LHCN-M2 (cell line): ENCODE data around the gene GOLGA8B. TPM values are rescaled to one million over a fixed set of nuclear protein-coding genes. Genes with fewer than 3 reads are reported as not detected.
"Not testable (repeated sequence)": the region's sequence is repeated elsewhere in the genome, so short reads cannot be mapped to it uniquely, and the experiment has no call there.

ENCODE experiments used
- DNase-seq: peaks from one replicate; pipeline ENCODE4 v3.0.0-alpha.2; 2012; ENCODE audit warnings: low read depth
- total RNA-seq: library from RNA; depleted of rRNA; stranded (reverse); fragments of >200 nt; gene quantifications from 2 replicates; pipeline ENCODE4 v1.2.3, GENCODE V29; 2014; rRNA removed

GOLGA8B gene
- total RNA-seq, 1 experiment from 2014 or later = 31.9 TPM

DNA sequence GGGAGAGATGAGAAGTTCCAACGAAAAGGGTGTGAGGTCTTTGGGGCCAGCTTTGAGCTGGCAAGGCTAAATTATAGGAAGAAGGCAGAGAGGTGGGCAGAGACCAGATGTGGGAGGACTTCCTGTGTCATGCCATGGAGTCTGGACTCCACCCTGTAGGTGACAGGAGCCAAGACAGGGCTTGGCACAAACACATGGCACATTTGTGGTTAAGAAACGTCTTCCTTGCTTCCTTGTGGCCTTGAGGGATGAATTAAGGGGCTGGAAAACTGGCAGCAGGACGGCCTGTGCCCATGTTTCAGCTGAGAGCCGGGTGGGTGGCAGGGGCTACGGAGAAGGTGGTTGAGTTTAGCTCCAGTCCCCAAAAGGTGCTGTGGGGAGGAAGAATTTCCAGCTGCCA lies 18.7 kb downstream of the GOLGA8B start:
- not testable (repeated sequence) for DNase-seq

DNA sequence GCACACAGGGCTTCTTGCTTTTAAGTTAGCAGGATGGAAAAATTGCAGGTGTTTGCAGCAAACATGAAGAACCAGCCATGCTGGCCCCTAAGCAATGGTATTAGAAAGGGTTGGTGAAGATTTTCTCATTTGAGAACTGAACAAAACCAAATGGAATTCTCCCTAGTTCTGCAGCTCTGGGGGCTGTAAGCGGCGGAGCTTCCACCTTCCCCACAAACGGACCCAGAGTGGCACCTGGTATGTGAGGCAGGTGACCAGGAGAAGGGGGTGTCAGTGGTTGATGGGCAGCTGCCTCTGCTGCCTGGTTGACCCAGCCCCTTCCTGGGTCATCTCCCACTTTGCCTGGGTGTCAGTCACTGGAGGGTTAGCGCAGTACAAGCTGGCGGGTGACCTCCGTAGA lies 22.6 kb downstream of the GOLGA8B start:
- not testable (repeated sequence) for DNase-seq

DNA sequence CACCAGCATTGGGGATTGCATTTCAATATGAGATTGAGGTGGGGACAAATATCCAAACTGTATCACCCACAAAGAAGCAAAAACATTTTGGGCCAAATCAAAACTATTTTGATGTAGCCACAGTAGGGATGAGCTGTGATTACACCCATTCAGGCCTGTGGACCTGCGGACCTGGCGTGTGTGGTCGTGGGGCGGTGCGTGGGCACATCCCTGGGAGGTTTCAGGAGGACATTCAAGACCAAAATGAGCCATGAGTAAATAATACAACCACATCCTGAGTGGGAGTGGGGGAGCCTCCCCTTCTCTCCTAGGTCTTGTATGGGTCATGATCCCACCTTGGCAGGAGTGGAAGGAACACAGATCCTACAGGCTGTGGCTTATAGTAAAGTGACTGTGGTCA lies 23.7 kb downstream of the GOLGA8B start:
- DNase-seq = not testable (repeated sequence)

GRCh38 chr15:34555162-34555561 lies 28.3 kb downstream of the GOLGA8B start:
- not testable (repeated sequence) for DNase-seq

GRCh38 chr15:34554716-34555115 lies 28.7 kb downstream of the GOLGA8B start:
- DNase-seq = not testable (repeated sequence)

DNA sequence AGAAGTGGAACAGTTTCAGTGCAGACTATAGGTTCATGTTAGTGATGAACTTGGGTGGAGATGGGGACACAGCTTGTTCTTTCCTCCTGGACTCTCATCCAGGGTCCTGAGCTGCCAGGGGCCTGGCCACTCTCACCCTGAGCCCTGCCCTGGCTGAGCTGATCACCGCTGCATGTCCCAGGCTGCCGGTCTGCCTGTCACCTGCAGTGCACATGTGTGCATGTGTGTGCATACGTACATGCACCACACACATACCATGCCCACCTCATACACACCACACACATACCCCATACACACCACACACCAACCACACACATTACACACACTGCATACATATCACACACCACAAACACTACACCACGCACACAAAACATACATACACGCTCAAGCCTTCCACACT lies 29.3 kb downstream of the GOLGA8B start:
- not testable (repeated sequence) for DNase-seq

DNA sequence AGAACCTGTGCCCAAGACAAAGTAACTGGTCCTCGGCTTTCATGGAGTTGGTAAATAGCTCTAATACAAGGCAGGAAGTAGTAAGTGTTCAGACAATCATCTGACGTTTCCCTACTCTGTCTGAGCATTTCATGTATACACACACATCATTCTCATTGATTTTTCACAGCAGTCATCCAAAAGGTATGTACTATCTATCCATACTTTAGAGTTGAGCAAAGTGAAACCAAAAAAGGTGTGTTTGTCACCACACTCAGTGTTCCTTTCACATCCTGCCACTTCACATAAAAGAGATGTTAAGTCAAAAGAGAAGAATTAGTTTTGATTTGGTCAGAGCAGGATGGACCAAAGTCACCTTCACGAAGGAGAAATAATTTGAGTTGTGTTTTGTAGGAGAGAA lies 33.3 kb downstream of the GOLGA8B start:
- not testable (repeated sequence) for DNase-seq

- not testable (repeated sequence) for DNase-seq
These were observed 34.1 kb downstream of the GOLGA8B start for GRCh38 chr15:34549381-34549809.

DNA sequence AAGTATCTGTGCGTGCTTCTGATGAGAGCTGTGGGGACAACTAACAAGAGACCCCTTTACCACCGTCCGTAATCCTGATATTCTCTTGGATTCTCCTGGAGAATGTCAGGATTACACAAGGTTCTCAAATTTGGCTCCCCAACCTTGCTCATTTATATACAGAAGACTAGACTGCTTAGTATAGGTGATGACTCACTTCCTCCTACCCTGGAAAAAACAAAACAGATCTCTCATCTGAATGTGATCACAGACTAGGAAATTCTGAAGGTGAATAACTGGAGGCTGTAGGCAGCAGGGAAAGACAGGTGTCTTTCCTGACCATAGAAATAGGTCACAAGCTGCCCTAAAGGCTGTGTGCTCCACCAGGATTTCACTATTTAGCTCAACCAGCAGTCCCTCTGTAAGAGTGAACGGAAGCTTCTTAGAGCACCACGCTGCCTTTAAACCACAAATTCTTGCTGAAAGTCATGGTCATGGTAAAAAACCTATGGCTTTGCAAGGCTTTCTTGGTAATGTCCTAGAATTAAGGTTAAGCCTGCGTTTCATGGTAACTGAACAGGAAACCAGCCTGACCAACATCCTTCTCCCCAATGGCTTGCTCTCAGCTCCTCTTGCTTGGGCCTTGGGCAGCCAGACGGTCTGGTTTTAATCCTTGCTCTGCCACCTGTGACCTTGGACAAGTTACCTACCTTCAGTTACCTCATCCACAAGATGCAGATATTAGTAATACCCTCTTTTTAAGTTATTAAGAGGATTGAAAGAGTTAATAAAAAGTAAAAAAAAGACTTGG lies 39.4 kb downstream of the GOLGA8B start:
- not testable (repeated sequence) for DNase-seq

- not testable (repeated sequence) for DNase-seq
These were observed 47.6 kb downstream of the GOLGA8B start for GRCh38 chr15:34535857-34536256.

Other genes with a start within 250 kb of the GOLGA8B start
- 11.2 and 12.1 TPM in 2 replicates for gene SLC12A6, start 245.9 kb downstream of the GOLGA8B start, total RNA-seq
- 166 and 200 TPM in 2 replicates for gene NOP10, start 240.5 kb downstream of the GOLGA8B start, total RNA-seq
- gene NUTM1, start 240.3 kb downstream of the GOLGA8B start, total RNA-seq = 0.06 TPM in 1 of 2 replicates, not detected in the other
- 18.9 and 25.3 TPM in 2 replicates for gene LPCAT4, start 216.5 kb downstream of the GOLGA8B start, total RNA-seq
- gene GOLGA8A, start 145.8 kb downstream of the GOLGA8B start, total RNA-seq = 26.9 and 27.3 TPM in 2 replicates
- 0.06 TPM in 1 of 2 replicates, not detected in the other for gene GJD2, start 171.3 kb upstream of the GOLGA8B start, total RNA-seq
- gene ACTC1, start 211.9 kb upstream of the GOLGA8B start, total RNA-seq = 634 and 759 TPM in 2 replicates